A673 (cell line): ENCODE results near the gene TMEM163. TPM values are rescaled to one million over a fixed set of nuclear protein-coding genes. Genes with fewer than 3 reads are reported as not detected.

ENCODE experiments used
- BruUV-seq: library from RNA; stranded (reverse); fragments of 400-500 nt; replicated peaks from 2 replicates; lab custom pipeline; 2021; lab: Mats Ljungman, UMichigan
- CTCF ChIA-PET: fragments of 300-600 bp; sonication (Branson Sonifier 250); formaldehyde crosslinking; loops from one replicate; lab custom pipeline; 2022; ENCODE audit warnings: antibody characterized with exemption; lab: Charles Lee
- POLR2A ChIA-PET: fragments of 300-600 bp; sonication (Branson Sonifier 250); formaldehyde crosslinking; loops from one replicate; lab custom pipeline; 2022; ENCODE audit warnings: antibody characterized with exemption; ENCODE audit not compliant: low non-redundant PET; lab: Charles Lee
- DNase-seq: peaks from one replicate; pipeline ENCODE4 v3.0.0-alpha.2; 2015; ENCODE audit warnings: low spot score
- H3K27ac ChIP-seq: fragments of 200-600 bp; sonication (generic); 2 replicates; pipeline ENCODE4 v1.5.1; 2016; ENCODE audit warnings: mixed run types, low read depth, mild to moderate bottlenecking, mixed read lengths, antibody characterized with exemption, low read length; ENCODE audit not compliant: poor library complexity, severe bottlenecking
- H3K27me3 ChIP-seq: fragments of 200-600 bp; sonication (generic); replicated peaks from 2 replicates; pipeline ENCODE4 v1.6.1; 2017; ENCODE audit warnings: mixed run types, low read depth, mild to moderate bottlenecking, mixed read lengths, antibody characterized with exemption, low read length; ENCODE audit not compliant: insufficient read depth, poor library complexity
- H3K36me3 ChIP-seq: fragments of 200-600 bp; sonication (generic); 2 replicates; pipeline ENCODE4 v1.6.1; 2016; ENCODE audit warnings: mixed run types, mild to moderate bottlenecking, mixed read lengths, antibody characterized with exemption, low read length; ENCODE audit not compliant: insufficient read depth, poor library complexity, severe bottlenecking
- H3K4me1 ChIP-seq: fragments of 200-600 bp; sonication (generic); 2 replicates; pipeline ENCODE4 v1.6.1; 2017; ENCODE audit warnings: mixed run types, mild to moderate bottlenecking, mixed read lengths, antibody characterized with exemption, low read length; ENCODE audit not compliant: insufficient read depth, poor library complexity, severe bottlenecking
- H3K4me3 ChIP-seq: fragments of 200-600 bp; sonication (generic); 2 replicates; pipeline ENCODE4 v1.5.1; 2016; ENCODE audit warnings: low read depth, mixed run types, mild to moderate bottlenecking, mixed read lengths, low read length; ENCODE audit not compliant: poor library complexity, severe bottlenecking
- H3K9me3 ChIP-seq: fragments of 200-600 bp; sonication (generic); 2 replicates; pipeline ENCODE4 v1.6.1; 2016; ENCODE audit warnings: mixed run types, low read depth, mild to moderate bottlenecking, mixed read lengths, antibody characterized with exemption, low read length; ENCODE audit not compliant: poor library complexity, severe bottlenecking
- CTCF ChIP-seq: fragments of 300-800, 200-600 bp; sonication (generic); conservative IDR thresholded peaks from 2 replicates; pipeline ENCODE4 v1.5.1; 2017; ENCODE audit warnings: low read depth, mild to moderate bottlenecking, antibody characterized with exemption, low read length, moderate library complexity, mixed read lengths
- EZH2 ChIP-seq: fragments of 200-600 bp; sonication (generic); IDR thresholded peaks from 2 replicates; pipeline ENCODE4 v1.6.1; 2017; ENCODE audit warnings: borderline replicate concordance, low read depth, mild to moderate bottlenecking, mixed read lengths, antibody characterized with exemption, low read length; ENCODE audit not compliant: poor library complexity, severe bottlenecking
- intact Hi-C: fragments of 100-400 bp; cut with micrococcal nuclease; formaldehyde crosslinking; loops from one replicate; pipeline ENCODE4 v1.10.0; 2022; ENCODE audit not compliant: unreplicated experiment
- total RNA-seq: library from RNA; stranded (reverse); gene quantifications from 2 replicates; pipeline ENCODE4 v1.2.3, GENCODE V29; 2021

The TMEM163 gene
- total RNA-seq, 1 experiment from 2014 or later = not detected

- ChIA-PET CTCF (interaction anchor here (0.6 kb wide), 1 partner anchor 35 kb away, joined by 5 read pairs; no protein-coding TSS in a partner anchor), POLR2A (no interaction called here)
- H3K4me3 ChIP-seq = no peak overlapping the region
- TF ChIP-seq CTCF = no peak
- TF ChIP-seq EZH2 = no peak
- no peaks in the 10 kb centered on the region for H3K27me3 ChIP-seq
- H3K4me1 ChIP-seq = no peaks in the 10 kb centered on the region
- no peaks in the 10 kb centered on the region for H3K36me3 ChIP-seq
- no peak for DNase-seq
- no peaks in the 10 kb centered on the region for H3K9me3 ChIP-seq
- intact Hi-C loops = loop anchor here (10.0 kb wide), 1 partner anchor 172 kb away; no protein-coding TSS in a partner anchor
- BruUV-seq = no TSS peak
- H3K27ac ChIP-seq = no peak overlapping the region
Observed at GRCh38 chr2:134416637-134417036, 302.2 kb downstream of the TMEM163 start.

GRCh38 chr2:134416018-134416417 is 302.8 kb downstream of the TMEM163 start:
- ChIA-PET CTCF (interaction anchor here (0.6 kb wide), 1 partner anchor 36 kb away, joined by 5 read pairs; no protein-coding TSS in a partner anchor), POLR2A (no interaction called here)
- Histone ChIP-seq H3K27me3 (no peaks in the 10 kb centered on the region), H3K4me3 (no peak overlapping the region), H3K27ac (no peak overlapping the region), H3K4me1 (no peaks in the 10 kb centered on the region), H3K9me3 (no peaks in the 10 kb centered on the region), H3K36me3 (no peaks in the 10 kb centered on the region)
- intact Hi-C loops = loop anchor here (10.0 kb wide), 1 partner anchor 171 kb away; no protein-coding TSS in a partner anchor
- TF ChIP-seq CTCF (no peak), EZH2 (no peak)
- DNase-seq = no peak
- BruUV-seq = no TSS peak

- no peaks in the 10 kb centered on the region for H3K36me3 ChIP-seq
- no peak for TF ChIP-seq CTCF
- no peak for TF ChIP-seq EZH2
- intact Hi-C loops = loop anchor here (2.0 to 10.0 kb wide), 2 partner anchors 169 to 527 kb away; no protein-coding TSS in a partner anchor
- CTCF ChIA-PET = no interaction called here
- no peak for DNase-seq
- H3K4me3 ChIP-seq = no peak overlapping the region
- H3K27me3 ChIP-seq = no peaks in the 10 kb centered on the region
- no peak overlapping the region for H3K27ac ChIP-seq
- no TSS peak for BruUV-seq
- POLR2A ChIA-PET = no interaction called here
- H3K4me1 ChIP-seq = no peaks in the 10 kb centered on the region
- no peaks in the 10 kb centered on the region for H3K9me3 ChIP-seq
Observed at GRCh38 chr2:134413912-134414311, 304.9 kb downstream of the TMEM163 start.
